ENCODE measurements around the gene BOD1L2.

Gene BOD1L2

GRCh38 chr18:57167617-57168308, 20.9 kb downstream of the BOD1L2 start:
- no peak for TF ChIP-seq CTCF (IDR thresholded peaks at IDR 0.05; ENCODE audit: low read depth, low read length, missing control alignments)
- no peak for DNase-seq (ENCODE audit: extremely low read depth, low read depth)
- H3K4me3 ChIP-seq (replicated peaks; ENCODE audit: low read depth, low read length): no peak overlapping the region

- no peak for TF ChIP-seq CTCF (IDR thresholded peaks at IDR 0.05; ENCODE audit: low read depth, low read length, missing control alignments)
- no peak overlapping the region for H3K4me3 ChIP-seq (replicated peaks; ENCODE audit: low read depth, low read length)
- no peak for DNase-seq (ENCODE audit: extremely low read depth, low read depth)
These were observed 24.1 kb downstream of the BOD1L2 start for GRCh38 chr18:57171026-57171425.

- DNase-seq (ENCODE audit: extremely low read depth, low read depth): no peak
- no peak overlapping the region for H3K4me3 ChIP-seq (replicated peaks; ENCODE audit: low read depth, low read length)
- no peak for TF ChIP-seq CTCF (IDR thresholded peaks at IDR 0.05; ENCODE audit: low read depth, low read length, missing control alignments)
These were observed 28.6 kb downstream of the BOD1L2 start for GRCh38 chr18:57175532-57175931.

- no peak for DNase-seq (ENCODE audit: extremely low read depth, low read depth)
- no peak overlapping the region for H3K4me3 ChIP-seq (replicated peaks; ENCODE audit: low read depth, low read length)
- no peak for TF ChIP-seq CTCF (IDR thresholded peaks at IDR 0.05; ENCODE audit: low read depth, low read length, missing control alignments)
These were observed 38.5 kb downstream of the BOD1L2 start for GRCh38 chr18:57185434-57185833.

- no peak for TF ChIP-seq CTCF (IDR thresholded peaks at IDR 0.05; ENCODE audit: low read depth, low read length, missing control alignments)
- no peak overlapping the region for H3K4me3 ChIP-seq (replicated peaks; ENCODE audit: low read depth, low read length)
- no peak for DNase-seq (ENCODE audit: extremely low read depth, low read depth)
These were observed 42.1 kb downstream of the BOD1L2 start for GRCh38 chr18:57188851-57189557.

- H3K4me3 ChIP-seq (replicated peaks; ENCODE audit: low read depth, low read length): no peak overlapping the region
- no peak for TF ChIP-seq CTCF (IDR thresholded peaks at IDR 0.05; ENCODE audit: low read depth, low read length, missing control alignments)
- DNase-seq (ENCODE audit: extremely low read depth, low read depth): no peak
These were observed 43.1 kb downstream of the BOD1L2 start for GRCh38 chr18:57190026-57190425.
